ENCODE data around the gene ADAMTS16. TPM values are rescaled to one million over a fixed set of nuclear protein-coding genes. Genes with fewer than 3 reads are reported as not detected.

The ADAMTS16 gene
- total RNA-seq, 6 experiments from 2014 or later, result 0.26 to 0.70 (median 0.50) TPM; not detected in 1

GRCh38 chr5:5159282-5160103 lies 19.4 kb downstream of the ADAMTS16 start:
- Mint-ChIP-seq H3K9me3 (no peaks in the 10 kb centered on the region), H3K27ac (no peak overlapping the region), H3K27me3 (ENCODE audit: insufficient read depth) (peaks cover 5% of the 10 kb centered on the region; the same call in 1 of the 2 replicates), H3K4me3 (no peak overlapping the region), H3K4me1 (ENCODE audit: low read depth) (no peaks in the 10 kb centered on the region), H3K36me3 (ENCODE audit: low read depth) (no peaks in the 10 kb centered on the region)
- TF ChIP-seq CTCF (IDR thresholded peaks at IDR 0.05), result no peak
- no peak for DNase-seq

GRCh38 chr5:5164163-5164562 lies 24.0 kb downstream of the ADAMTS16 start:
- no peaks in the 10 kb centered on the region for H3K36me3 Mint-ChIP-seq (ENCODE audit: low read depth)
- H3K4me1 Mint-ChIP-seq (ENCODE audit: low read depth), result peaks cover 13% of the 10 kb centered on the region; the same call in 1 of the 2 replicates
- DNase-seq, result no peak
- H3K27ac Mint-ChIP-seq, result no peak overlapping the region
- peaks cover 6% of the 10 kb centered on the region; the same call in 1 of the 2 replicates for H3K9me3 Mint-ChIP-seq
- no peak overlapping the region for H3K4me3 Mint-ChIP-seq
- H3K27me3 Mint-ChIP-seq (ENCODE audit: insufficient read depth), result peaks cover 1% of the 10 kb centered on the region; the same call in 1 of the 2 replicates
- no peak for TF ChIP-seq CTCF (IDR thresholded peaks at IDR 0.05)

GRCh38 chr5:5165541-5166002 lies 25.4 kb downstream of the ADAMTS16 start:
- Mint-ChIP-seq H3K36me3 (ENCODE audit: low read depth) (no peaks in the 10 kb centered on the region), H3K27me3 (ENCODE audit: insufficient read depth) (peaks cover 1% of the 10 kb centered on the region; the same call in 1 of the 2 replicates), H3K27ac (no peak overlapping the region), H3K9me3 (peaks cover 6% of the 10 kb centered on the region; the same call in 1 of the 2 replicates), H3K4me1 (ENCODE audit: low read depth) (peaks cover 13% of the 10 kb centered on the region; the same call in 1 of the 2 replicates), H3K4me3 (no peak overlapping the region)
- peak; percentile 2 for DNase-seq
- TF ChIP-seq CTCF (IDR thresholded peaks at IDR 0.05), result no peak

- TF ChIP-seq CTCF (IDR thresholded peaks at IDR 0.05), result no peak
- H3K4me1 Mint-ChIP-seq (ENCODE audit: low read depth), result peaks cover 13% of the 10 kb centered on the region; the same call in 1 of the 2 replicates
These were observed 29.3 kb downstream of the ADAMTS16 start for GRCh38 chr5:5169466-5169865.

GRCh38 chr5:5178136-5178535 lies 38.0 kb downstream of the ADAMTS16 start:
- no peak overlapping the region for H3K4me3 Mint-ChIP-seq
- peaks cover 6% of the 10 kb centered on the region; the same call in 1 of the 2 replicates for H3K9me3 Mint-ChIP-seq
- peaks cover 1% of the 10 kb centered on the region; the same call in 1 of the 2 replicates for H3K27me3 Mint-ChIP-seq (ENCODE audit: insufficient read depth)
- no peak for TF ChIP-seq CTCF (IDR thresholded peaks at IDR 0.05)
- H3K27ac Mint-ChIP-seq, result no peak overlapping the region
- DNase-seq, result no peak
- H3K36me3 Mint-ChIP-seq (ENCODE audit: low read depth), result no peaks in the 10 kb centered on the region
- H3K4me1 Mint-ChIP-seq (ENCODE audit: low read depth), result peaks cover 11% of the 10 kb centered on the region; the same call in 1 of the 2 replicates

More at GRCh38 chr5:5169466-5169865, 29.3 kb downstream of the ADAMTS16 start:
- H3K9me3 Mint-ChIP-seq, result peaks cover 6% of the 10 kb centered on the region; the same call in 1 of the 2 replicates
- H3K4me3 Mint-ChIP-seq, result no peak overlapping the region
- H3K36me3 Mint-ChIP-seq (ENCODE audit: low read depth), result no peaks in the 10 kb centered on the region
- H3K27me3 Mint-ChIP-seq (ENCODE audit: insufficient read depth), result no peaks in the 10 kb centered on the region; the same call in 1 of the 2 replicates
- no peak for DNase-seq
- no peak overlapping the region for H3K27ac Mint-ChIP-seq
